Measurements from ENCODE around the gene OPN1MW. TPM values are rescaled to one million over a fixed set of nuclear protein-coding genes. Genes with fewer than 3 reads are reported as not detected.

The OPN1MW gene
- total and polyA plus RNA-seq, 2 of the 4 experiments (the other 2 are of a cell fraction), result not detected

GRCh38 chrX:154136627-154137161 lies 45.7 kb upstream of the OPN1MW start:
- Histone ChIP-seq H2AK5ac (ENCODE audit: low read depth, low read length) (no peak overlapping the region), H3K4me2 (ENCODE audit: low read depth, low read length) (peak overlapping the region; percentile 63; the same call in 1 of the 2 replicates)

More at GRCh38 chrX:154136627-154137161, 45.7 kb upstream of the OPN1MW start:
- peak overlapping the region; percentile 17; the same call in 1 of the 2 replicates for H3K4me3 ChIP-seq (ENCODE audit: insufficient read depth, low read depth, low read length)
- in situ Hi-C loops (cut with MboI; ENCODE audit: low sequenced_read_pairs) (no loop called here), intact Hi-C loops (cut with micrococcal nuclease) (no loop called here), dilution Hi-C loops (cut with HindIII; ENCODE audit: low sequenced_read_pairs, unreplicated experiment) (no loop called here)
- H3K4me1 ChIP-seq (ENCODE audit: control insufficient read depth, insufficient read depth, low read length), result no peaks in the 10 kb centered on the region
- H2BK20ac ChIP-seq (ENCODE audit: low read depth, low read length), result no peak overlapping the region
- no peak overlapping the region for H2BK120ac ChIP-seq (ENCODE audit: low read depth, low read length)
- no peak overlapping the region for H2AK9ac ChIP-seq (replicated peaks; ENCODE audit: low read depth, low read length, poor library complexity)
- no TSS peak for BruUV-seq (replicated peaks)
- TF ChIP-seq SMC3 (IDR thresholded peaks at IDR 0.05; ENCODE audit: low read depth, low read length) (peak; percentile 49), RAD21 (IDR thresholded peaks at IDR 0.05; ENCODE audit: low read length) (peak; percentile 51), POLR2A (IDR thresholded peaks at IDR 0.05; ENCODE audit: low read depth, low read length) (no peak), CTCF (conservative IDR thresholded peaks at IDR 0.05; ENCODE audit: low read depth, low read length) (peak; percentile 65), RCOR1 (IDR thresholded peaks at IDR 0.05; ENCODE audit: insufficient replicate concordance, low read length) (no peak), CHD1 (IDR thresholded peaks at IDR 0.05; ENCODE audit: low read depth, low read length) (no peak), MAZ (IDR thresholded peaks at IDR 0.05; ENCODE audit: borderline replicate concordance, low read depth, low read length) (peak; percentile 31; the same call in 1 of the 2 replicates)
- no peaks in the 10 kb centered on the region for H3K79me1 ChIP-seq (ENCODE audit: low read depth in 1 of 2, low read length in 2 of 2)
- no peak overlapping the region for H4K5ac ChIP-seq (ENCODE audit: low read depth, low read length)
- H4K20me1 ChIP-seq (ENCODE audit: insufficient read depth, low read length), result no peaks in the 10 kb centered on the region
- H3K9ac ChIP-seq (ENCODE audit: low read depth, low read length), result no peak overlapping the region
- WGBS, 2 experiments (ENCODE audit: extremely low coverage in 2 of 2, insufficient read length in 1 of 2), result 14% methylated on average over 26 of the region's 44 CpGs; no CpG with 5 or more reads in 1 of the 2 experiments
- H4K91ac ChIP-seq (ENCODE audit: insufficient read depth, low read depth, low read length), result no peak overlapping the region
- H3K27me3 ChIP-seq (ENCODE audit: control insufficient read depth, insufficient read depth, low read length), result peaks cover 13% of the 10 kb centered on the region
- H2AFZ ChIP-seq (replicated peaks; ENCODE audit: low read length, poor library complexity), result peak overlapping the region; percentile 81
- no peak overlapping the region for H3K4ac ChIP-seq (ENCODE audit: low read depth, low read length)
- no peak overlapping the region for H2BK15ac ChIP-seq (ENCODE audit: low read depth, low read length)
- DNase-seq (peak; percentile 25), ATAC-seq (ENCODE audit: low read depth) (peak; percentile 94)
- H3K23ac ChIP-seq (ENCODE audit: low read depth, low read length), result no peak overlapping the region
- H3K36me3 ChIP-seq (ENCODE audit: control insufficient read depth, insufficient read depth, low read length), result no peaks in the 10 kb centered on the region
- H3K56ac ChIP-seq (ENCODE audit: extremely low read depth, insufficient read depth, low read length), result no peak overlapping the region
- no peak overlapping the region for H2BK5ac ChIP-seq (ENCODE audit: low read depth, low read length, poor library complexity, severe bottlenecking)
- no peak overlapping the region for H3K18ac ChIP-seq (ENCODE audit: low read depth, low read length)
- 0 out of 2 replicates have a peak, but pooled peaks cover 5% of the 10 kb centered on the region for H3K9me3 ChIP-seq (ENCODE audit: control insufficient read depth, insufficient read depth, low read length)
- no peaks in the 10 kb centered on the region for H3K9me1 ChIP-seq (ENCODE audit: insufficient read depth, low read length)
- POLR2A ChIA-PET (ENCODE audit: unreplicated experiment), result no interaction called here
- no peak overlapping the region for H3K14ac ChIP-seq (replicated peaks; ENCODE audit: low read depth, low read length)
- no peak overlapping the region for H3K27ac ChIP-seq (ENCODE audit: insufficient read depth, low read length)
- no peak overlapping the region for H4K8ac ChIP-seq (ENCODE audit: low read depth in 2 of 2, low read length in 2 of 2)
- CTCF ChIA-PET, result no interaction called here

Data from IMR-90 (cell line).